H9 (cell line): ENCODE measurements around the gene IMPDH2. TPM values are rescaled to one million over a fixed set of nuclear protein-coding genes. Genes with fewer than 3 reads are reported as not detected.

ENCODE experiments used
- DNase-seq: peaks from one replicate; pipeline ENCODE4 v3.0.0-alpha.2; 2017
- H2AFZ ChIP-seq: one replicate; pipeline ENCODE4 v1.6.1; 2013; ENCODE audit warnings: mild to moderate bottlenecking, low read length, control low read depth, moderate library complexity
- H2AK5ac ChIP-seq: 2 replicates; pipeline ENCODE4 v1.6.1; 2013; ENCODE audit warnings: low read length, control low read depth, mixed read lengths; ENCODE audit not compliant: insufficient read length
- H2BK120ac ChIP-seq: one replicate; pipeline ENCODE4 v1.6.1; 2013; ENCODE audit warnings: low read depth, mild to moderate bottlenecking, low read length, control low read depth, inconsistent platforms; ENCODE audit not compliant: poor library complexity, severe bottlenecking
- H2BK12ac ChIP-seq: 2 replicates; pipeline ENCODE4 v1.6.1; 2013; ENCODE audit warnings: low read length, control low read depth, mixed read lengths, low read depth; ENCODE audit not compliant: insufficient read length
- H2BK15ac ChIP-seq: 2 replicates; pipeline ENCODE4 v1.6.1; 2013; ENCODE audit warnings: low read depth, low read length, control low read depth
- H2BK20ac ChIP-seq: one replicate; pipeline ENCODE4 v1.6.1; 2013; ENCODE audit warnings: low read depth, mild to moderate bottlenecking, low read length, control low read depth, inconsistent platforms; ENCODE audit not compliant: poor library complexity, severe bottlenecking
- H2BK5ac ChIP-seq: 2 replicates; pipeline ENCODE4 v1.6.1; 2013; ENCODE audit warnings: low read length, control low read depth, mixed read lengths; ENCODE audit not compliant: insufficient read length
- H3K14ac ChIP-seq: 2 replicates; pipeline ENCODE4 v1.6.1; 2013; ENCODE audit warnings: low read length, control low read depth; ENCODE audit not compliant: insufficient read depth
- H3K18ac ChIP-seq: 2 replicates; pipeline ENCODE4 v1.6.1; 2013; ENCODE audit warnings: low read depth, mild to moderate bottlenecking, mixed read lengths, low read length, control low read depth; ENCODE audit not compliant: insufficient read length
- H3K23ac ChIP-seq: 2 replicates; pipeline ENCODE4 v1.6.1; 2013; ENCODE audit warnings: low read length, control low read depth, mixed read lengths, low read depth; ENCODE audit not compliant: insufficient read length
- H3K23me2 ChIP-seq: 2 replicates; pipeline ENCODE4 v1.6.1; 2013; ENCODE audit warnings: low read depth, mild to moderate bottlenecking, mixed read lengths, low read length, control low read depth; ENCODE audit not compliant: insufficient read length, poor library complexity, severe bottlenecking
- H3K27ac ChIP-seq: 2 replicates; pipeline ENCODE4 v1.5.1; 2013; ENCODE audit warnings: low read length, control low read depth, mixed read lengths, low read depth; ENCODE audit not compliant: insufficient read length
- H3K27me3 ChIP-seq: 2 replicates; pipeline ENCODE4 v1.6.1; 2013; ENCODE audit warnings: low read length, control low read depth, inconsistent platforms; ENCODE audit not compliant: insufficient read depth
- H3K4ac ChIP-seq: 2 replicates; pipeline ENCODE4 v1.6.1; 2013; ENCODE audit warnings: low read depth, mild to moderate bottlenecking, control low read depth, inconsistent platforms, low read length, moderate library complexity
- H3K4me1 ChIP-seq: 2 replicates; pipeline ENCODE4 v1.6.1; 2013; ENCODE audit warnings: low read length, control low read depth, inconsistent platforms; ENCODE audit not compliant: insufficient read depth
- H3K4me2 ChIP-seq: 2 replicates; pipeline ENCODE4 v1.6.1; 2013; ENCODE audit warnings: low read length, control low read depth, mixed read lengths; ENCODE audit not compliant: insufficient read length, insufficient read depth
- H3K56ac ChIP-seq: 2 replicates; pipeline ENCODE4 v1.6.1; 2013; ENCODE audit warnings: low read depth, mild to moderate bottlenecking, mixed read lengths, low read length, control low read depth; ENCODE audit not compliant: insufficient read length
- H3K79me1 ChIP-seq: 2 replicates; pipeline ENCODE4 v1.6.1; 2013; ENCODE audit warnings: low read depth, mild to moderate bottlenecking, moderate library complexity, low read length, control low read depth, inconsistent platforms; ENCODE audit not compliant: insufficient read depth, poor library complexity, severe bottlenecking
- H3K79me2 ChIP-seq: 2 replicates; pipeline ENCODE4 v1.6.1; 2013; ENCODE audit warnings: low read length, control low read depth, inconsistent platforms; ENCODE audit not compliant: insufficient read depth
- H3K9ac ChIP-seq: 2 replicates; pipeline ENCODE4 v1.6.1; 2013; ENCODE audit warnings: low read length, control low read depth, mixed read lengths; ENCODE audit not compliant: insufficient read length; ENCODE audit errors: extremely low read depth
- H3K9me3 ChIP-seq: one replicate; pipeline ENCODE4 v1.6.1; 2013; ENCODE audit warnings: low read depth, low read length, inconsistent platforms; ENCODE audit not compliant: control insufficient read depth
- H3T11ph ChIP-seq: one replicate; pipeline ENCODE4 v1.6.1; 2013; ENCODE audit warnings: mild to moderate bottlenecking, low read length, control low read depth, inconsistent platforms
- H4K20me1 ChIP-seq: one replicate; pipeline ENCODE4 v1.6.1; 2013; ENCODE audit not compliant: control insufficient read depth, insufficient read length, insufficient read depth
- H4K5ac ChIP-seq: 2 replicates; pipeline ENCODE4 v1.6.1; 2013; ENCODE audit warnings: low read depth, mild to moderate bottlenecking, mixed read lengths, low read length, control low read depth; ENCODE audit not compliant: insufficient read length
- H4K8ac ChIP-seq: replicated peaks from 2 replicates; pipeline ENCODE4 v1.6.1; 2013; ENCODE audit warnings: low read length, control low read depth, mixed read lengths, low read depth; ENCODE audit not compliant: insufficient read length
- H4K91ac ChIP-seq: 2 replicates; pipeline ENCODE4 v1.6.1; 2013; ENCODE audit warnings: low read depth, mild to moderate bottlenecking, moderate library complexity, mixed read lengths, low read length, control low read depth; ENCODE audit not compliant: insufficient read length
- H3K27ac Mint-ChIP-seq, 3 experiments: 2 replicates in 2 of 3; 3 replicates in 1 of 3; pipeline ENCODE4 v1.8.0; 2020 to 2021; ENCODE audit warnings: mixed read lengths in 3 of 3, mild to moderate bottlenecking in 1 of 3, moderate library complexity in 1 of 3
- H3K27me3 Mint-ChIP-seq: 2 replicates; pipeline ENCODE4 v1.8.0; 2021; ENCODE audit warnings: low read depth, mild to moderate bottlenecking, moderate library complexity, mixed read lengths
- H3K36me3 Mint-ChIP-seq, 3 experiments: 2 replicates in 2 of 3; 3 replicates in 1 of 3; pipeline ENCODE4 v1.8.0; 2020 to 2021; ENCODE audit warnings: low read depth in 3 of 3, mixed read lengths in 3 of 3; ENCODE audit not compliant: insufficient read depth in 1 of 3
- H3K4me1 Mint-ChIP-seq, 2 experiments: 2 replicates each; pipeline ENCODE4 v1.8.0; 2020; ENCODE audit warnings: mixed read lengths in 2 of 2
- H3K4me3 Mint-ChIP-seq, 2 experiments: 2 replicates in 1 of 2; 3 replicates in 1 of 2; pipeline ENCODE4 v1.8.0; 2020 to 2021; ENCODE audit warnings: mild to moderate bottlenecking in 2 of 2, mixed read lengths in 2 of 2, moderate library complexity in 1 of 2
- H3K9me3 Mint-ChIP-seq, 2 experiments: 2 replicates in 1 of 2; 3 replicates in 1 of 2; pipeline ENCODE4 v1.8.0; 2020; ENCODE audit warnings: mild to moderate bottlenecking in 2 of 2, mixed read lengths in 2 of 2, moderate library complexity in 1 of 2
- total RNA-seq: library from RNA; stranded (reverse); gene quantifications from 2 replicates; pipeline ENCODE4 v1.2.1, GENCODE V29; 2021
- TF ChIP-seq, protein P1 (sequence below): fragments of 200-600 bp; sonication (generic); conservative IDR thresholded peaks from 3 replicates; pipeline ENCODE4 v1.8.0; 2021; ENCODE audit warnings: antibody characterized with exemption, mild to moderate bottlenecking

Gene IMPDH2
- total RNA-seq, 1 experiment from 2014 or later = 408 TPM

GRCh38 chr3:48982016-48982415, 47.2 kb downstream of the IMPDH2 start:
- H3K56ac ChIP-seq = no peak overlapping the region
- H3K9ac ChIP-seq = no peak overlapping the region
- Mint-ChIP-seq H3K36me3 (peaks cover 41 to 82% (median 58%) of the 10 kb centered on the region in 3 experiments), H3K27ac (no peak overlapping the region), H3K4me3 (no peak overlapping the region), H3K9me3 (no peaks in the 10 kb centered on the region), H3K27me3 (no peaks in the 10 kb centered on the region), H3K4me1 (no peaks in the 10 kb centered on the region)
- no peak overlapping the region for H3K4ac ChIP-seq
- no peak overlapping the region for H2AK5ac ChIP-seq
- no peak overlapping the region for H2BK120ac ChIP-seq
- no peak for DNase-seq
- no peaks in the 10 kb centered on the region for H3K79me2 ChIP-seq
- H3K9me3 ChIP-seq = no peaks in the 10 kb centered on the region
- H3K23ac ChIP-seq = no peak overlapping the region
- H3K23me2 ChIP-seq = no peaks in the 10 kb centered on the region
- TF ChIP-seq, protein P1, sequence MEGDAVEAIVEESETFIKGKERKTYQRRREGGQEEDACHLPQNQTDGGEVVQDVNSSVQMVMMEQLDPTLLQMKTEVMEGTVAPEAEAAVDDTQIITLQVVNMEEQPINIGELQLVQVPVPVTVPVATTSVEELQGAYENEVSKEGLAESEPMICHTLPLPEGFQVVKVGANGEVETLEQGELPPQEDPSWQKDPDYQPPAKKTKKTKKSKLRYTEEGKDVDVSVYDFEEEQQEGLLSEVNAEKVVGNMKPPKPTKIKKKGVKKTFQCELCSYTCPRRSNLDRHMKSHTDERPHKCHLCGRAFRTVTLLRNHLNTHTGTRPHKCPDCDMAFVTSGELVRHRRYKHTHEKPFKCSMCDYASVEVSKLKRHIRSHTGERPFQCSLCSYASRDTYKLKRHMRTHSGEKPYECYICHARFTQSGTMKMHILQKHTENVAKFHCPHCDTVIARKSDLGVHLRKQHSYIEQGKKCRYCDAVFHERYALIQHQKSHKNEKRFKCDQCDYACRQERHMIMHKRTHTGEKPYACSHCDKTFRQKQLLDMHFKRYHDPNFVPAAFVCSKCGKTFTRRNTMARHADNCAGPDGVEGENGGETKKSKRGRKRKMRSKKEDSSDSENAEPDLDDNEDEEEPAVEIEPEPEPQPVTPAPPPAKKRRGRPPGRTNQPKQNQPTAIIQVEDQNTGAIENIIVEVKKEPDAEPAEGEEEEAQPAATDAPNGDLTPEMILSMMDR = no peak
- H4K8ac ChIP-seq = no peak overlapping the region
- no peak overlapping the region for H3T11ph ChIP-seq
- no peaks in the 10 kb centered on the region for H3K27me3 ChIP-seq
- H2BK5ac ChIP-seq = no peak overlapping the region
- H2AFZ ChIP-seq = no peak overlapping the region
- H4K20me1 ChIP-seq = no peaks in the 10 kb centered on the region
- H4K91ac ChIP-seq = no peak overlapping the region
- no peak overlapping the region for H2BK15ac ChIP-seq
- H3K4me2 ChIP-seq = no peak overlapping the region
- no peaks in the 10 kb centered on the region for H3K4me1 ChIP-seq
- no peaks in the 10 kb centered on the region for H3K79me1 ChIP-seq
- no peak overlapping the region for H3K27ac ChIP-seq
- no peak overlapping the region for H3K14ac ChIP-seq
- H2BK12ac ChIP-seq = no peak overlapping the region
- no peak overlapping the region for H4K5ac ChIP-seq
- H3K18ac ChIP-seq = no peak overlapping the region
- no peak overlapping the region for H2BK20ac ChIP-seq
